ENCODE data around the gene SPAG9. TPM values are rescaled to one million over a fixed set of nuclear protein-coding genes. Genes with fewer than 3 reads are reported as not detected.

SPAG9 gene
- total and polyA plus RNA-seq, 5 donors from 2014 or later = 4.7 to 98.4 (median 6.0) TPM

DNA sequence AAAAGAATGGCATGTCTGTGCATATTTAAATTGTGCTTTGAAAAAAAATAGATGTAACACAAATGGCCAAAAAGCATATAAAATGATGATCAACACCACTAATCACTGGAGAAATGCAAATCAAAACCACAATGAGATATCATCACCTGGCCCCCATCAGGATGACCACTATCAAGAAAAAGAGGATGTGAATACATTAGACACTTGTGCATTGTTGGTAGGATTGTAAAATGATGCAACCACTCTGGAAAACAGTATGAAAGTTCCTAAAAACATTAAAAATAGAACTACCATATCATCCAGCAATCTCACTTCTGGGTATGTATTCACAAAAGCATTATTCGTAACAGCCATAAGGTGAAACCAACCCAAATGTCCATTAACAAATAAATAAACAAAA is 91.5 kb downstream of the SPAG9 start:
- no peaks in the 10 kb centered on the region for H3K36me3 ChIP-seq (ENCODE audit: control insufficient read depth, insufficient read depth, low read length)
- Mint-ChIP-seq H3K4me3 (peak overlapping the region; percentile 48 to 94 (median 83)), H3K36me3 (peaks cover 3% of the 10 kb centered on the region), H3K27me3 (no peaks in the 10 kb centered on the region), H3K4me1 (peaks cover 17 to 31% (median 27%) of the 10 kb centered on the region in 4 donors), H3K27ac (peak overlapping the region; percentile 90 to 97 (median 96)), H3K9me3 (no peaks in the 10 kb centered on the region)
- no peak for DNase-seq
- H3K27me3 ChIP-seq (ENCODE audit: control insufficient read depth, insufficient read depth, low read length) = no peaks in the 10 kb centered on the region
- ATAC-seq (ENCODE audit: low read depth in 2 of 2) = no peak
- peak overlapping the region; percentile 84 for H3K4me3 ChIP-seq (ENCODE audit: low read depth, low read length)
- H3K9me3 ChIP-seq (ENCODE audit: control insufficient read depth in 2 of 2, low read length in 2 of 2) = no peaks in the 10 kb centered on the region
- H3K4me1 ChIP-seq (ENCODE audit: control insufficient read depth, insufficient read depth, low read length, poor library complexity, severe bottlenecking) = peaks cover 13% of the 10 kb centered on the region
- H3K27ac ChIP-seq (ENCODE audit: insufficient read depth, low read length, poor library complexity, severe bottlenecking) = peak overlapping the region; percentile 80

DNA sequence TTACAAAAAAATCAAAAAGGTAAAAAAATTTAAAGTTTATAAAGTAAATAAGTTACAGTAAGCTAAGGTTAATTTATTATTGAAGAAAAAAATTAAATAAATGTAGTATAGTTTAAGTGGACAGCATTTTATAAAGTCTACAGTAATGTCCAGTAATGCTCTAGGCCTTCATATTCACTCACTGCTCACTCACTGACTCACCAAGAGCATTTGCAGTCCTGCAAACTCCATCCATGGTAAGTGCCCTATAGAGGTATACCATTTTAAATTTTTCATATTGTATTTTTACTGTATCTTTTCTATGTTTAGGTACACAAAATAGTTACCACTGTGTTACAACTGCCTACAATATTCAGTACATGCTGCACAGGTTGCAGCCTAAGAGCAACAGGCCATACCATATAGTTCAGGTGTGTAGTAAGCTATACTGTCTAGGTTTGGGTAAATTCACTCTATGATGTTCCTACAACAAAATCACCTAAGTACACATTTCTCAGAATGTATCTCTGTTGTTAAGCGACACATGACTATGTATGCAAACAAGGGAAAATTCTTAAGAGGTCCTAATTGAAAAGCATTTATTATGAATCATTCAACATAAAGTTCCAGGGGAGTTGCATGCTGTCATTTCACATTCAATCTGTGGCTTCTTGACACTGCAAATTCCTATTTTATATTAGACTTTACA is 92.3 kb downstream of the SPAG9 start:
- DNase-seq (no peak), ATAC-seq (ENCODE audit: low read depth in 2 of 2) (no peak)
- Mint-ChIP-seq H3K36me3 (peaks cover 3% of the 10 kb centered on the region), H3K4me1 (peaks cover 17 to 31% (median 26%) of the 10 kb centered on the region in 4 donors), H3K9me3 (no peaks in the 10 kb centered on the region), H3K27me3 (no peaks in the 10 kb centered on the region), H3K27ac (peak overlapping the region in 2 of 3 donors; percentile 90 to 96), H3K4me3 (peak overlapping the region in 2 of 4 donors; percentile 8 to 48)
- Histone ChIP-seq H3K27me3 (ENCODE audit: control insufficient read depth, insufficient read depth, low read length) (no peaks in the 10 kb centered on the region), H3K4me1 (ENCODE audit: control insufficient read depth, insufficient read depth, low read length, poor library complexity, severe bottlenecking) (peaks cover 13% of the 10 kb centered on the region), H3K9me3 (ENCODE audit: control insufficient read depth in 2 of 2, low read length in 2 of 2) (no peaks in the 10 kb centered on the region), H3K27ac (ENCODE audit: insufficient read depth, low read length, poor library complexity, severe bottlenecking) (peak overlapping the region; percentile 80), H3K36me3 (ENCODE audit: control insufficient read depth, insufficient read depth, low read length) (no peaks in the 10 kb centered on the region), H3K4me3 (ENCODE audit: low read depth, low read length) (no peak overlapping the region)

DNA sequence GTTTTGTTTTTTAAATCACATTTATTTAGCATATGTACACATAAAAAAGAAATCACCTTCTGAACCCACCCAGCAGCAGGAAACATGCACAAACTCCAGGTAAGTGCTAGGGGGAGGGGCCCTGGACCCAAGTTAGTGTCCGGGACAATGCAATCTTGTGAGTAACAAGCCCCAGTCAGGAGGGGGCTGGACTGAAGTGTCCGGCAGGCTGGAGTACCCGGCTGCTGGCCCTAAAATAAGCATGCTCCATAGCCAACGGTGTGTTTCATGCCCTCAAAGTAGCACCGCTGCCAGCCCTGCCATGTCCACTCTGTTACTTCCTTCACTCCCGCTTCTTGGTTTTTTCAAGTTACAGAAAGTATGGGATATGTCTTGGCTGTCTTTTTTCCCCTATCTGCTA is 102.1 kb downstream of the SPAG9 start:
- Histone ChIP-seq H3K4me1 (ENCODE audit: control insufficient read depth, insufficient read depth, low read length, poor library complexity, severe bottlenecking) (no peaks in the 10 kb centered on the region), H3K27ac (ENCODE audit: insufficient read depth, low read length, poor library complexity, severe bottlenecking) (no peak overlapping the region), H3K36me3 (ENCODE audit: control insufficient read depth, insufficient read depth, low read length) (peaks cover 60% of the 10 kb centered on the region), H3K27me3 (ENCODE audit: control insufficient read depth, insufficient read depth, low read length) (no peaks in the 10 kb centered on the region), H3K9me3 (ENCODE audit: control insufficient read depth in 2 of 2, low read length in 2 of 2) (no peaks in the 10 kb centered on the region), H3K4me3 (ENCODE audit: low read depth, low read length) (no peak overlapping the region)
- no peak for DNase-seq
- Mint-ChIP-seq H3K36me3 (peaks cover 32% of the 10 kb centered on the region), H3K27me3 (no peaks in the 10 kb centered on the region), H3K4me1 (peaks cover 3 to 19% (median 5%) of the 10 kb centered on the region in 4 donors), H3K9me3 (no peaks in the 10 kb centered on the region), H3K27ac (no peak overlapping the region), H3K4me3 (no peak overlapping the region)
- ATAC-seq (ENCODE audit: low read depth in 2 of 2) = no peak

DNA sequence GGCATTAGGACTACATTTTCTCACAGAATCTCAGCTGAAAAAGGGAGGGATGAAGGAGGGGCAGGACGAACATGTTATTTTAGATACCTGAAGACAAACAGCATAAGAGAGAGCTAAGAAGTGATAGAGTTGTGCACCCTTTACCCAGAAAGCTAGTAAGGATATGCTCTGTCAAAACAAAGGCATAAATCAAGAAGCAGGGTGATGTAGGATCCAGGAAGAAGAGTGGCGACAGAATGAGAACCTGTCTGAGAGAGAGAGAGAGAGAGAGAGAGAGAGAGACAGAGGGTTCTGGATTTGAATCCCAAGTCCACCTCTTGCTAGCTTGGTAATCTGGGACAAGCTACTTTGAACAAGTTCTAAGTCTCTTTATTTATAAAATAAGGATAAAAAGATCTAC is 103.4 kb downstream of the SPAG9 start:
- no peaks in the 10 kb centered on the region for H3K9me3 ChIP-seq (ENCODE audit: control insufficient read depth in 2 of 2, low read length in 2 of 2)
- Mint-ChIP-seq H3K36me3 (peaks cover 32% of the 10 kb centered on the region), H3K9me3 (no peaks in the 10 kb centered on the region), H3K27me3 (no peaks in the 10 kb centered on the region), H3K27ac (peak overlapping the region in 1 of 3 donors; percentile 79), H3K4me1 (peaks cover 3 to 19% (median 5%) of the 10 kb centered on the region in 4 donors), H3K4me3 (no peak overlapping the region)
- no peaks in the 10 kb centered on the region for H3K27me3 ChIP-seq (ENCODE audit: control insufficient read depth, insufficient read depth, low read length)
- H3K27ac ChIP-seq (ENCODE audit: insufficient read depth, low read length, poor library complexity, severe bottlenecking) = no peak overlapping the region
- DNase-seq = no peak
- no peaks in the 10 kb centered on the region for H3K4me1 ChIP-seq (ENCODE audit: control insufficient read depth, insufficient read depth, low read length, poor library complexity, severe bottlenecking)
- H3K4me3 ChIP-seq (ENCODE audit: low read depth, low read length) = no peak overlapping the region
- no peak for ATAC-seq (ENCODE audit: low read depth in 2 of 2)
- H3K36me3 ChIP-seq (ENCODE audit: control insufficient read depth, insufficient read depth, low read length) = peaks cover 65% of the 10 kb centered on the region

DNA sequence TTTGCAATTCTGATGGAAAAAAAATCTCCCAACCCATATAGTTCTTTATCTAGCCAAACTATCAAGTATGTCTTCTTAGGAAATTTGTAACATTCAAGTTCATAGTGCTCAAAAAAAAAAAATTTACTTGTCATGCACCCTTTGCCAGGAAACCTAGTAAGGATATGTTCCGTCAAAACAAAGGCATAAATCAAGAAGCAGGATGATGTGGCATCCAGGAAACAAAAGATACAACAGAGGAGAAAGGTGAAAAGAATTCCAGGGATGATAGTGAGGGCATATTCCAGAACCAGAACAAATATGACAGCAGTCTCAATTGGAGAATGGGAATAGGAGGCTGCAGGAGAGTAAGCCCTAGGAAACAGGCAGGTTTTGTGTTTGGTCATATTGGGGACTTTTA is 104.6 kb downstream of the SPAG9 start:
- Mint-ChIP-seq H3K9me3 (no peaks in the 10 kb centered on the region), H3K4me3 (no peak overlapping the region), H3K36me3 (peaks cover 32% of the 10 kb centered on the region), H3K27ac (peak overlapping the region in 1 of 3 donors; percentile 15), H3K4me1 (peaks cover 3 to 19% (median 5%) of the 10 kb centered on the region in 4 donors), H3K27me3 (no peaks in the 10 kb centered on the region)
- no peaks in the 10 kb centered on the region for H3K27me3 ChIP-seq (ENCODE audit: control insufficient read depth, insufficient read depth, low read length)
- no peaks in the 10 kb centered on the region for H3K4me1 ChIP-seq (ENCODE audit: control insufficient read depth, insufficient read depth, low read length, poor library complexity, severe bottlenecking)
- peaks cover 64% of the 10 kb centered on the region for H3K36me3 ChIP-seq (ENCODE audit: control insufficient read depth, insufficient read depth, low read length)
- no peak overlapping the region for H3K27ac ChIP-seq (ENCODE audit: insufficient read depth, low read length, poor library complexity, severe bottlenecking)
- H3K4me3 ChIP-seq (ENCODE audit: low read depth, low read length) = no peak overlapping the region
- no peak for DNase-seq
- ATAC-seq (ENCODE audit: low read depth in 2 of 2) = no peak
- H3K9me3 ChIP-seq (ENCODE audit: control insufficient read depth in 2 of 2, low read length in 2 of 2) = no peaks in the 10 kb centered on the region

DNA sequence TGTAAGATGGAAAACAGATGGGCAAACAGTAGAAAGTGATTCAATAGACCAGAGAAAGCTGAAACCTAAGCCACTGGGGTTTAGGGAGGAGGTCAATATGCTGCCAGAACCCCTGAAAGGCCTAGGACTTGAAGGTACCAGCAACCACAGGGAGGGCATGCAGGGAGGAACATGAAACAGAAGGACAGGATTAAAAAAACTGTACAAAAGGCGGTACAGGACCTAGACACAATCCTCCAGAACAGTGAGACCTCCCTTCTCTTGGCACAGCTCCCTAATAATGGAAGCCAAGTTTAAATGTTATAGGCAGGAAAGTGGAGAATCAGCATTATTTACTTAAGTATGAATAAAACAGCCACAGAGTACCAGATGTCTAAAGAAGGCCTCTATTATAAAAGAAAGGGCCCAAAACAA is 105.5 kb downstream of the SPAG9 start:
- Histone ChIP-seq H3K4me3 (ENCODE audit: low read depth, low read length) (no peak overlapping the region), H3K36me3 (ENCODE audit: control insufficient read depth, insufficient read depth, low read length) (peaks cover 55% of the 10 kb centered on the region), H3K4me1 (ENCODE audit: control insufficient read depth, insufficient read depth, low read length, poor library complexity, severe bottlenecking) (no peaks in the 10 kb centered on the region), H3K27me3 (ENCODE audit: control insufficient read depth, insufficient read depth, low read length) (no peaks in the 10 kb centered on the region), H3K27ac (ENCODE audit: insufficient read depth, low read length, poor library complexity, severe bottlenecking) (no peak overlapping the region), H3K9me3 (ENCODE audit: control insufficient read depth in 2 of 2, low read length in 2 of 2) (no peaks in the 10 kb centered on the region)
- no peaks in the 10 kb centered on the region for H3K27me3 Mint-ChIP-seq
- H3K4me1 Mint-ChIP-seq = peaks cover 3 to 19% (median 5%) of the 10 kb centered on the region in 4 donors
- peaks cover 31% of the 10 kb centered on the region for H3K36me3 Mint-ChIP-seq
- H3K9me3 Mint-ChIP-seq = no peaks in the 10 kb centered on the region
- H3K4me3 Mint-ChIP-seq = no peak overlapping the region
- ATAC-seq (ENCODE audit: low read depth in 2 of 2) (no peak), DNase-seq (no peak)
- H3K27ac Mint-ChIP-seq = peak overlapping the region in 1 of 3 donors; percentile 40

DNA sequence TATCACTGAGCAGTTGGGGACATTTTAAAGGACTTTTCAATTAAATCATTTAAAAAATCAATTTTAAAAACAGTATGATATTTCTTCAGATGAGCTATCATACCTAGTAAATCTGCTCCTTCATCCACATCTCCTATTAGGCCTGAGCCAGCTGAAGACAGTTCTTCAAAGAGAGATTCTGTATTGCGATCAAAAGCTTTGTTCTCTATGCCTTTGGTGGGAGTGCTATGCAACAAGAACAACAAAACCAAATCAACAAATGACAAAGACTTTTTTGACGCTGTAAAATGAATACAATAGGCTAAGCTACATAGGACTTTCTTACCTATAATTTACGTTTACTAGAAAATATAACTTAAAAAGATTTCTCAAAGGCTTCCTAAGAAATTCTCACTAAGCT is 106.5 kb downstream of the SPAG9 start:
- H3K27ac Mint-ChIP-seq = no peak overlapping the region
- peaks cover 47% of the 10 kb centered on the region for H3K36me3 ChIP-seq (ENCODE audit: control insufficient read depth, insufficient read depth, low read length)

DNA sequence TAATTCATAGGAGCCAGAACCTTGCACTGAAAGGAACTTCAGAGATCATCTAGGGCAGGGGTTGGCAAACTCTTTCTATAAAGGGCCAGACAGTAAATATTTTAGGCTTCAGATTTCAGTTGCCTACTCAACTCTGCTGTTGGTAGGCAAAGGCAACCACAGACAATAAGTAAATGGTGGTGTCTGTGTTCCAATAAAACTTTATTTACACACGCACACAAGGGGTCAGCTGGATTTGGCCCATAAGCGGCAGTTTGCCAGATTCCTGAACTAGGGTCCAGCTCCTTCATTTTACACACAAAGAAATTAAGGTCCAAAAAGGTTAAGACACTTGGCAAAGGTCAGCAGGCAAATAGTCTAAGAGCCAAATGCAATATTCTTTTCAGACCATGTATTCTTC is 107.3 kb downstream of the SPAG9 start:
- Mint-ChIP-seq H3K36me3 (peaks cover 20% of the 10 kb centered on the region), H3K4me3 (no peak overlapping the region), H3K9me3 (no peaks in the 10 kb centered on the region), H3K27me3 (no peaks in the 10 kb centered on the region), H3K4me1 (peaks cover 3 to 19% (median 5%) of the 10 kb centered on the region in 4 donors), H3K27ac (no peak overlapping the region)
- H3K9me3 ChIP-seq (ENCODE audit: control insufficient read depth in 2 of 2, low read length in 2 of 2) = no peaks in the 10 kb centered on the region
- no peaks in the 10 kb centered on the region for H3K27me3 ChIP-seq (ENCODE audit: control insufficient read depth, insufficient read depth, low read length)
- ATAC-seq (ENCODE audit: low read depth in 2 of 2) (no peak), DNase-seq (no peak)
- H3K27ac ChIP-seq (ENCODE audit: insufficient read depth, low read length, poor library complexity, severe bottlenecking) = no peak overlapping the region
- H3K4me1 ChIP-seq (ENCODE audit: control insufficient read depth, insufficient read depth, low read length, poor library complexity, severe bottlenecking) = no peaks in the 10 kb centered on the region
- H3K36me3 ChIP-seq (ENCODE audit: control insufficient read depth, insufficient read depth, low read length) = peaks cover 42% of the 10 kb centered on the region
- no peak overlapping the region for H3K4me3 ChIP-seq (ENCODE audit: low read depth, low read length)

More for the DNA sequence above, 106.5 kb downstream of the SPAG9 start:
- DNase-seq (no peak), ATAC-seq (ENCODE audit: low read depth in 2 of 2) (no peak)
- Histone ChIP-seq H3K27ac (ENCODE audit: insufficient read depth, low read length, poor library complexity, severe bottlenecking) (no peak overlapping the region), H3K27me3 (ENCODE audit: control insufficient read depth, insufficient read depth, low read length) (no peaks in the 10 kb centered on the region), H3K4me1 (ENCODE audit: control insufficient read depth, insufficient read depth, low read length, poor library complexity, severe bottlenecking) (no peaks in the 10 kb centered on the region), H3K9me3 (ENCODE audit: control insufficient read depth in 2 of 2, low read length in 2 of 2) (no peaks in the 10 kb centered on the region), H3K4me3 (ENCODE audit: low read depth, low read length) (no peak overlapping the region)
- H3K27me3 Mint-ChIP-seq = no peaks in the 10 kb centered on the region
- H3K4me3 Mint-ChIP-seq = no peak overlapping the region
- H3K4me1 Mint-ChIP-seq = peaks cover 3 to 19% (median 5%) of the 10 kb centered on the region in 4 donors
- H3K36me3 Mint-ChIP-seq = peaks cover 27% of the 10 kb centered on the region
- H3K9me3 Mint-ChIP-seq = no peaks in the 10 kb centered on the region

Measured in CD4-positive, CD25-positive, alpha-beta regulatory T cell (primary cell).